ENCODE results near the gene RABEPK. TPM values are rescaled to one million over a fixed set of nuclear protein-coding genes. Genes with fewer than 3 reads are reported as not detected.
A peak's percentile ranks its signal among the peaks of the same experiment; 100 is the strongest.

RABEPK gene
- total RNA-seq, 4 donors from 2014 or later = 10.9 to 16.5 (median 13.4) TPM

GRCh38 chr9:125241863-125242739, 41.8 kb downstream of the RABEPK start:
- peaks cover 2 to 41% (median 21%) of the 10 kb centered on the region in 3 donors for H3K4me1 ChIP-seq
- WGBS, 2 donors (ENCODE audit: low coverage in 1 of 2) = 27 to 35% methylated on average over 16 to 22 of the region's 27 CpGs
- H3K36me3 ChIP-seq = peaks cover 0 to 27% of the 10 kb centered on the region in 2 donors
- no peaks in the 10 kb centered on the region for H3K9me3 ChIP-seq
- peak; percentile 3 for ATAC-seq
- TF ChIP-seq POLR2A (IDR thresholded peaks at IDR 0.05) = no peak
- TF ChIP-seq POLR2AphosphoS5 (IDR thresholded peaks at IDR 0.05) = no peak
- no peak for TF ChIP-seq EP300 (IDR thresholded peaks at IDR 0.05)
- TF ChIP-seq CTCF (IDR thresholded peaks at IDR 0.05) = no peak
- peak overlapping the region; percentile 91 to 98 (median 95) for H3K27ac ChIP-seq
- no peaks in the 10 kb centered on the region for H3K27me3 ChIP-seq
- peak overlapping the region; percentile 86 to 91 for H3K4me3 ChIP-seq

GRCh38 chr9:125243792-125244260, 43.5 kb downstream of the RABEPK start:
- H3K4me3 ChIP-seq = no peak overlapping the region

GRCh38 chr9:125246261-125246667, 45.9 kb downstream of the RABEPK start:
- Histone ChIP-seq H3K4me1 (peaks cover 0 to 7% (median 0%) of the 10 kb centered on the region in 3 donors), H3K27ac (no peak overlapping the region), H3K4me3 (no peak overlapping the region), H3K36me3 (no peaks in the 10 kb centered on the region), H3K9me3 (no peaks in the 10 kb centered on the region), H3K27me3 (no peaks in the 10 kb centered on the region)
- 67 to 90% methylated on average over 6 of the region's 6 CpGs for whole genome bisulfite sequencing, 2 donors (ENCODE audit: low coverage in 1 of 2)
- no peak for TF ChIP-seq POLR2A (IDR thresholded peaks at IDR 0.05)
- TF ChIP-seq EP300 (IDR thresholded peaks at IDR 0.05) = no peak
- TF ChIP-seq CTCF (IDR thresholded peaks at IDR 0.05) = no peak
- TF ChIP-seq POLR2AphosphoS5 (IDR thresholded peaks at IDR 0.05) = no peak
- ATAC-seq = no peak

More at GRCh38 chr9:125243792-125244260, 43.5 kb downstream of the RABEPK start:
- WGBS, 2 donors (ENCODE audit: low coverage in 1 of 2) = 72 to 89% methylated on average over 4 to 15 of the region's 15 CpGs
- peaks cover 0 to 10% of the 10 kb centered on the region in 2 donors for H3K36me3 ChIP-seq
- no peak for TF ChIP-seq POLR2A (IDR thresholded peaks at IDR 0.05)
- TF ChIP-seq EP300 (IDR thresholded peaks at IDR 0.05) = no peak
- TF ChIP-seq POLR2AphosphoS5 (IDR thresholded peaks at IDR 0.05) = no peak
- TF ChIP-seq CTCF (IDR thresholded peaks at IDR 0.05) = no peak
- H3K27me3 ChIP-seq = no peaks in the 10 kb centered on the region
- no peak overlapping the region for H3K27ac ChIP-seq
- peaks cover 0 to 23% (median 9%) of the 10 kb centered on the region in 3 donors for H3K4me1 ChIP-seq
- no peak for ATAC-seq
- no peaks in the 10 kb centered on the region for H3K9me3 ChIP-seq

GRCh38 chr9:125254231-125254630, 53.9 kb downstream of the RABEPK start:
- no peaks in the 10 kb centered on the region for H3K36me3 ChIP-seq
- no peaks in the 10 kb centered on the region for H3K9me3 ChIP-seq
- no peak overlapping the region for H3K4me3 ChIP-seq
- peaks cover 15% of the 10 kb centered on the region for H3K27me3 ChIP-seq
- H3K27ac ChIP-seq = no peak overlapping the region
- H3K4me1 ChIP-seq = no peaks in the 10 kb centered on the region
- no peak for ATAC-seq
- TF ChIP-seq EP300 (IDR thresholded peaks at IDR 0.05) = no peak
- no peak for TF ChIP-seq POLR2AphosphoS5 (IDR thresholded peaks at IDR 0.05)
- no peak for TF ChIP-seq POLR2A (IDR thresholded peaks at IDR 0.05)
- no peak for TF ChIP-seq CTCF (IDR thresholded peaks at IDR 0.05)

Measured in gastroesophageal sphincter (tissue), 4 donors.